Measurements from ENCODE around the gene MGMT. TPM values are rescaled to one million over a fixed set of nuclear protein-coding genes. Genes with fewer than 3 reads are reported as not detected.
"Not testable (repeated sequence)": the region's sequence is repeated elsewhere in the genome, so short reads cannot be mapped to it uniquely, and the experiment has no call there.

The MGMT gene
- total and polyA plus RNA-seq, 2 donors from 2014 or later, result 25.9 to 70.0 TPM

GRCh38 chr10:129433266-129433665, 33.8 kb upstream of the MGMT start:
- Histone ChIP-seq H3K36me3 (ENCODE audit: control insufficient read depth in 2 of 3, insufficient read depth in 3 of 3, low read length in 3 of 3) (no peaks in the 10 kb centered on the region), H3K9me3 (ENCODE audit: control insufficient read depth in 2 of 3, insufficient read depth in 1 of 3, low read length in 3 of 3) (peaks cover 0 to 3% (median 0%) of the 10 kb centered on the region in 3 donors), H3K9ac (ENCODE audit: low read length in 3 of 3) (no peak overlapping the region), H3K4me1 (ENCODE audit: control insufficient read depth in 2 of 3, insufficient read depth in 2 of 3, low read depth in 1 of 3, low read length in 3 of 3) (no peaks in the 10 kb centered on the region), H3K4me3 (ENCODE audit: low read length in 3 of 3) (no peak overlapping the region), H3K27ac (ENCODE audit: low read depth in 2 of 2, low read length in 2 of 2) (no peak overlapping the region), H3K27me3 (ENCODE audit: control insufficient read depth, insufficient read depth, low read length) (no peaks in the 10 kb centered on the region)
- no peak for TF ChIP-seq CTCF (IDR thresholded peaks at IDR 0.05; ENCODE audit: borderline replicate concordance, extremely low read depth, insufficient read depth)
- DNase-seq (no peak), FAIRE-seq (no peak)
- intact Hi-C loops (cut with DNase I), result no loop called here

GRCh38 chr10:129435724-129436123, 31.3 kb upstream of the MGMT start:
- intact Hi-C loops (cut with DNase I); H3K9ac ChIP-seq (ENCODE audit: low read length in 3 of 3); H3K4me1 ChIP-seq (ENCODE audit: control insufficient read depth in 2 of 3, insufficient read depth in 2 of 3, low read depth in 1 of 3, low read length in 3 of 3); H3K36me3 ChIP-seq (ENCODE audit: control insufficient read depth in 2 of 3, insufficient read depth in 3 of 3, low read length in 3 of 3); H3K4me3 ChIP-seq (ENCODE audit: low read length in 3 of 3); H3K27me3 ChIP-seq (ENCODE audit: control insufficient read depth, insufficient read depth, low read length); H3K27ac ChIP-seq (ENCODE audit: low read depth in 2 of 2, low read length in 2 of 2); H3K9me3 ChIP-seq (ENCODE audit: control insufficient read depth in 2 of 3, insufficient read depth in 1 of 3, low read length in 3 of 3); DNase-seq; FAIRE-seq: not testable (repeated sequence)

- intact Hi-C loops (cut with DNase I), result no loop called here
- no peak for FAIRE-seq
- TF ChIP-seq CTCF (IDR thresholded peaks at IDR 0.05; ENCODE audit: borderline replicate concordance, extremely low read depth, insufficient read depth), result no peak
- Histone ChIP-seq H3K27me3 (ENCODE audit: control insufficient read depth, insufficient read depth, low read length) (no peaks in the 10 kb centered on the region), H3K9me3 (ENCODE audit: control insufficient read depth in 2 of 3, insufficient read depth in 1 of 3, low read length in 3 of 3) (peaks cover 0 to 3% (median 0%) of the 10 kb centered on the region in 3 donors), H3K27ac (ENCODE audit: low read depth in 2 of 2, low read length in 2 of 2) (no peak overlapping the region), H3K4me1 (ENCODE audit: control insufficient read depth in 2 of 3, insufficient read depth in 2 of 3, low read depth in 1 of 3, low read length in 3 of 3) (no peaks in the 10 kb centered on the region), H3K36me3 (ENCODE audit: control insufficient read depth in 2 of 3, insufficient read depth in 3 of 3, low read length in 3 of 3) (no peaks in the 10 kb centered on the region), H3K4me3 (ENCODE audit: low read length in 3 of 3) (no peak overlapping the region), H3K9ac (ENCODE audit: low read length in 3 of 3) (no peak overlapping the region)
- DNase-seq, result no peak
Observed at GRCh38 chr10:129438024-129438423, 29.0 kb upstream of the MGMT start.

GRCh38 chr10:129440247-129440646, 26.8 kb upstream of the MGMT start:
- Histone ChIP-seq H3K4me1 (ENCODE audit: control insufficient read depth in 2 of 3, insufficient read depth in 2 of 3, low read depth in 1 of 3, low read length in 3 of 3) (no peaks in the 10 kb centered on the region), H3K9ac (ENCODE audit: low read length in 3 of 3) (no peak overlapping the region), H3K4me3 (ENCODE audit: low read length in 3 of 3) (no peak overlapping the region), H3K36me3 (ENCODE audit: control insufficient read depth in 2 of 3, insufficient read depth in 3 of 3, low read length in 3 of 3) (no peaks in the 10 kb centered on the region), H3K27ac (ENCODE audit: low read depth in 2 of 2, low read length in 2 of 2) (no peak overlapping the region), H3K27me3 (ENCODE audit: control insufficient read depth, insufficient read depth, low read length) (no peaks in the 10 kb centered on the region), H3K9me3 (ENCODE audit: control insufficient read depth in 2 of 3, insufficient read depth in 1 of 3, low read length in 3 of 3) (peaks cover 0 to 3% (median 0%) of the 10 kb centered on the region in 3 donors)
- DNase-seq (no peak), FAIRE-seq (no peak)
- TF ChIP-seq CTCF (IDR thresholded peaks at IDR 0.05; ENCODE audit: borderline replicate concordance, extremely low read depth, insufficient read depth), result no peak
- intact Hi-C loops (cut with DNase I), result no loop called here
